MM.1S (cell line): ENCODE measurements around the gene CROCC2.

ENCODE experiments used
- DNase-seq: peaks from one replicate; pipeline ENCODE4 v3.0.0-alpha.2; 2015
- H2AFZ ChIP-seq: fragments of 300-600 bp; sonication (generic); 2 replicates; pipeline ENCODE4 v1.6.0; 2016; ENCODE audit warnings: antibody characterized with exemption, low read length
- H3F3A ChIP-seq: fragments of 300-600 bp; sonication (generic); 2 replicates; pipeline ENCODE4 v1.6.1; 2016; ENCODE audit warnings: mild to moderate bottlenecking, antibody characterized with exemption, low read length, moderate library complexity, mixed read lengths; ENCODE audit not compliant: insufficient read depth
- H3K27ac ChIP-seq: fragments of 300-600 bp; sonication (generic); 2 replicates; pipeline ENCODE4 v1.5.1; 2016; ENCODE audit warnings: mild to moderate bottlenecking, low read length
- H3K27me3 ChIP-seq: fragments of 300-600 bp; sonication (generic); replicated peaks from 2 replicates; pipeline ENCODE4 v1.6.0; 2016; ENCODE audit warnings: low read length; ENCODE audit not compliant: insufficient read depth
- H3K36me3 ChIP-seq: fragments of 300-600 bp; sonication (generic); replicated peaks from 2 replicates; pipeline ENCODE4 v1.6.1; 2016; ENCODE audit warnings: mild to moderate bottlenecking, low read length, mixed read lengths; ENCODE audit not compliant: insufficient read depth
- H3K4me1 ChIP-seq: fragments of 300-600 bp; sonication (generic); 2 replicates; pipeline ENCODE4 v1.6.1; 2016; ENCODE audit warnings: low read length, mixed read lengths
- H3K4me2 ChIP-seq: fragments of 300-600 bp; sonication (generic); 2 replicates; pipeline ENCODE4 v1.6.0; 2016; ENCODE audit warnings: low read depth, low read length
- H3K4me3 ChIP-seq: fragments of 300-600 bp; sonication (generic); 2 replicates; pipeline ENCODE4 v1.5.1; 2016; ENCODE audit warnings: low read length, mixed read lengths
- H3K79me2 ChIP-seq: fragments of 300-600 bp; sonication (generic); 2 replicates; pipeline ENCODE4 v1.6.1; 2016; ENCODE audit warnings: mixed run types, low read length, mixed read lengths
- H3K9ac ChIP-seq: fragments of 300-600 bp; sonication (generic); 2 replicates; pipeline ENCODE4 v1.6.1; 2016; ENCODE audit warnings: low read length, mixed read lengths
- H3K9me2 ChIP-seq: fragments of 300-600 bp; sonication (generic); replicated peaks from 2 replicates; pipeline ENCODE4 v1.6.1; 2016; ENCODE audit warnings: mild to moderate bottlenecking, low read length, mixed read lengths; ENCODE audit not compliant: insufficient read depth
- H3K9me3 ChIP-seq: fragments of 300-600 bp; sonication (generic); replicated peaks from 2 replicates; pipeline ENCODE4 v1.6.1; 2016; ENCODE audit warnings: mild to moderate bottlenecking, low read length, mixed read lengths; ENCODE audit not compliant: insufficient read depth
- H4K20me1 ChIP-seq: fragments of 300-600 bp; sonication (generic); 2 replicates; pipeline ENCODE4 v1.6.1; 2016; ENCODE audit warnings: mild to moderate bottlenecking, low read length, moderate library complexity, mixed read lengths; ENCODE audit not compliant: insufficient read depth
- CTCF ChIP-seq: fragments of 300-600 bp; sonication (generic); IDR thresholded peaks from 2 replicates; pipeline ENCODE4 v1.5.1; 2016; ENCODE audit warnings: antibody characterized with exemption, low read length, mixed read lengths
- EZH2 ChIP-seq: fragments of 300-600 bp; sonication (generic); optimal IDR thresholded peaks from 2 replicates; pipeline ENCODE3; 2017; ENCODE audit warnings: low read depth, mild to moderate bottlenecking, antibody characterized with exemption, low read length, mixed read lengths
- EZH2phosphoT487 ChIP-seq: fragments of 300-600 bp; sonication (generic); IDR thresholded peaks from 2 replicates; pipeline ENCODE4 v1.6.1; 2018; ENCODE audit warnings: antibody characterized with exemption, low read length

Gene CROCC2

GRCh38 chr2:241003830-241004564 is 97.9 kb downstream of the CROCC2 start:
- Histone ChIP-seq H2AFZ (no peak overlapping the region), H3K4me2 (no peak overlapping the region), H3K4me1 (no peaks in the 10 kb centered on the region), H3K36me3 (no peaks in the 10 kb centered on the region), H3K9me3 (no peaks in the 10 kb centered on the region), H3K9ac (no peak overlapping the region), H3F3A (no peaks in the 10 kb centered on the region), H3K27ac (no peak overlapping the region), H4K20me1 (no peaks in the 10 kb centered on the region), H3K9me2 (no peaks in the 10 kb centered on the region), H3K4me3 (no peak overlapping the region), H3K79me2 (no peaks in the 10 kb centered on the region), H3K27me3 (peaks cover 33% of the 10 kb centered on the region)
- DNase-seq, result no peak
- TF ChIP-seq EZH2 (no peak), CTCF (no peak), EZH2phosphoT487 (no peak)

- Histone ChIP-seq H3K9me3 (no peaks in the 10 kb centered on the region), H3K9ac (no peak overlapping the region), H3K27me3 (peaks cover 33% of the 10 kb centered on the region), H3K27ac (no peak overlapping the region), H3K4me3 (no peak overlapping the region), H3F3A (no peaks in the 10 kb centered on the region), H2AFZ (no peak overlapping the region), H3K4me1 (no peaks in the 10 kb centered on the region), H3K36me3 (no peaks in the 10 kb centered on the region), H4K20me1 (no peaks in the 10 kb centered on the region), H3K9me2 (no peaks in the 10 kb centered on the region), H3K4me2 (no peak overlapping the region), H3K79me2 (no peaks in the 10 kb centered on the region)
- no peak for TF ChIP-seq EZH2phosphoT487
- no peak for TF ChIP-seq CTCF
- TF ChIP-seq EZH2, result no peak
- DNase-seq, result no peak
Observed at GRCh38 chr2:241005569-241005968, 99.4 kb downstream of the CROCC2 start.

GRCh38 chr2:241006412-241006811 is 100.3 kb downstream of the CROCC2 start:
- Histone ChIP-seq H3K4me3 (no peak overlapping the region), H3K79me2 (no peaks in the 10 kb centered on the region), H4K20me1 (no peaks in the 10 kb centered on the region), H3K27me3 (peaks cover 35% of the 10 kb centered on the region), H3K9me2 (no peaks in the 10 kb centered on the region), H3K36me3 (no peaks in the 10 kb centered on the region), H3F3A (no peaks in the 10 kb centered on the region), H3K4me1 (no peaks in the 10 kb centered on the region), H2AFZ (no peak overlapping the region), H3K4me2 (no peak overlapping the region), H3K9me3 (no peaks in the 10 kb centered on the region), H3K9ac (no peak overlapping the region), H3K27ac (no peak overlapping the region)
- DNase-seq, result no peak
- TF ChIP-seq CTCF, result no peak
- TF ChIP-seq EZH2, result no peak
- no peak for TF ChIP-seq EZH2phosphoT487
